KOPT-K1 (cell line): Measurements from ENCODE around the gene STAT4.
A peak's percentile ranks its signal among the peaks of the same experiment; 100 is the strongest.

ENCODE experiments used
- H3K27ac ChIP-seq: fragments of 200-600 bp; sonication (generic); 2 replicates; pipeline ENCODE4 v1.5.1; 2016; ENCODE audit warnings: antibody characterized with exemption, mild to moderate bottlenecking, low read depth, low read length; ENCODE audit not compliant: poor library complexity, severe bottlenecking
- H3K36me3 ChIP-seq: fragments of 200-600 bp; sonication (generic); 2 replicates; pipeline ENCODE4 v1.5.1; 2017; ENCODE audit warnings: antibody characterized with exemption, mild to moderate bottlenecking, low read length, moderate library complexity; ENCODE audit not compliant: insufficient read depth
- H3K9me3 ChIP-seq: fragments of 200-600 bp; sonication (generic); 2 replicates; pipeline ENCODE4 v1.5.1; 2017; ENCODE audit warnings: antibody characterized with exemption, low read length, mild to moderate bottlenecking; ENCODE audit not compliant: insufficient read depth, poor library complexity, severe bottlenecking

The STAT4 gene

GRCh38 chr2:191061381-191061980, 89.3 kb downstream of the STAT4 start:
- no peaks in the 10 kb centered on the region for H3K9me3 ChIP-seq
- no peaks in the 10 kb centered on the region for H3K36me3 ChIP-seq
- H3K27ac ChIP-seq, result peak overlapping the region; percentile 95

DNA sequence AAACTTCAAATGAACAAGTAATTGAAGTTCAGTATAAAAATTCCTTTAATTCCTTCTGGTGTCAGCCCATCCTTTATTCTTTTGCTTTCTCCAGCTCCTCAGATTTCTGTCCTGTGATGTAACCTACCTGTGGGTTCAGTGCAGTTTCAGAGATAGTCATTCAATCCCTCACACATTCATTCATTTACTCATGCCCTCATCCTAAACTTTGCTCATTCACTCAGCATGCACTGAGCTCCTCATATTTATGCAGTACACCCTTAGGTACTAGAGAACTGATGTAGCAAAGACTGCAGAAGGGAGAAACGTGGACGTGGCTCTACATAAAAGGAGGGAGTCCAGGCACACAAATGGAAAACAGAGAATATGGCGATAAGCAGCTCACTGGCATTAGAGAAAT, 91.5 kb downstream of the STAT4 start:
- peak overlapping the region; percentile 19 for H3K27ac ChIP-seq
- no peaks in the 10 kb centered on the region for H3K9me3 ChIP-seq
- H3K36me3 ChIP-seq, result no peaks in the 10 kb centered on the region

- Histone ChIP-seq H3K27ac (peak overlapping the region; percentile 51), H3K9me3 (no peaks in the 10 kb centered on the region), H3K36me3 (no peaks in the 10 kb centered on the region)
Observed at GRCh38 chr2:191056228-191056627, 94.6 kb downstream of the STAT4 start.

GRCh38 chr2:191053256-191053655, 97.5 kb downstream of the STAT4 start:
- Histone ChIP-seq H3K27ac (no peak overlapping the region), H3K36me3 (no peaks in the 10 kb centered on the region), H3K9me3 (no peaks in the 10 kb centered on the region)

DNA sequence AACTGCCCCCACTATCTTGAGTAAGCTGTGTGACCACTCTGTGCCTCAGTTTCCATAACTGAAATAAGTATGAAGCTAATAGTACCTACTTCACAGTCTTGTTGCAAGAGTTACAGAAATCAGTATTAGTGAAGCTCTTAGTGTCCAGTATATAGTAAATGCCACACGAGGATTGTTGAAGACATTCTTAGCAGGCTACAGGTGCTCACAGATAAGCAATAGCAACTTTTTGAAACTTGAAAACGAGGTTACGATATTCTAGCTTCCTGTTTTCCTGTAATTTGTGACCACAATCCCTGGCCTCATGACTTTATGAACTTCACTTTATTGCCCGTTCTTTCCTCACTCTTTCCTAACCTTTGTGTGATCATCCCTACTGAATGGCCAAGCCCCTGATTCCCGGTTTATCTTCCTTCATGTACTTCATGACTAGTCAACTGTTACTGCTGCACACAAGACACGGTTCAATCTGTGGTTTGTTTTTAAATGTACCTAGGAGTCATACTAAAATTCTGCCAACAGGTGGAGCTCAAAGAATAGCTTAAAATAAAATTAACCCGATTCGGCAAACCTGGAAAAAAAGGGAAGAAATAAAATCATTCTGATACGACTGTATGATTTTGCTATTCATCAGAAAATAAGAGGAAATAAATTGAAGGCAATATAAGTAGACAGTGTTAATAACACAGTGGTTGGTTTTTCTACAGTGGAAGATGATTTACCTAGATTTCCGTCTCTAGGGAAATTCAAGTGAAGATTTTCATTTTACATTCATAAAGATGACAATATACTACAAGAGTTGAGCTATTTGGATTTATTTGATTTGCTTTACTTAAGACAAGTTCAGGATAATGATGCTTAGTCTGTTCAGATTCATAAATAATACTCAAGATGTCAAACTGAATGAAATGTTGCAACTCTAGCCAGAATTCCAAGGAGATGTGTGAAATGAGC, 98.7 kb downstream of the STAT4 start:
- Histone ChIP-seq H3K36me3 (no peaks in the 10 kb centered on the region), H3K27ac (peak overlapping the region; percentile 45), H3K9me3 (no peaks in the 10 kb centered on the region)

DNA sequence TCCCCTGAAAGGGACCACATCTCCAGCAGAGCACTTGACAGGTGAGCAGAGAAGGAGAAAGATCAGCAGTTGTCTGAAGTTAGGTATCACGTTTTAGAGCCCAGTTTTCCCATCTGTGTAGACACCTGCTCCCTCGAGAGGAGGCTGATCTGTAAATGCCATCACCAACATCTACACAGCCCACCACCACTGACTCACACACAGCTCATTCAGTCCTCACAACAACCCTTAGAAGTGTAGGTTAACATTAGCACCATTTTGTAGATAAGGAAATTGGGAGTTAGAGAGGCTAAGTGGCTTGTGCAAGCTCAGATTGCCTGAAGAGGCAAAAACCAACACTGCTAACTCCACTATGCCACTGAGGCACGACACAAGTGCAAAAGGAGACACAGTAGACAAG, 99.6 kb downstream of the STAT4 start:
- Histone ChIP-seq H3K27ac (peak overlapping the region; percentile 45), H3K9me3 (no peaks in the 10 kb centered on the region), H3K36me3 (no peaks in the 10 kb centered on the region)

DNA sequence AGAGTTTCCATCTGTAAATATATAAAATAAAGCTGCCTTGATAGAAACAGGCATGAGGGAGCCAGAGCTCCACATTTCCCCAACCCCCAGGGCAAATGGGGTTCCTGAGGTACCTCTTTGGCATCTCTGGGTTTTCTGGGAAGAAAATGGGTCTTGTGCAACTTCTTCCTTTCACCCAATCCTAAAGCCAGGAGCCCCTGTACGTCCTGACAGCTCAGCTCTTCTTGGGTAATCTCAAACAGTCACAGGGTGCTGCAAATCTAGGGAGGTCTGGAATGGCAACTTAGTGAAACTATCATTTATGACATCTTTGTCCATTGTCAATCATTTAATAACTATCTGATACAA, 100.2 kb downstream of the STAT4 start:
- no peaks in the 10 kb centered on the region for H3K9me3 ChIP-seq
- H3K27ac ChIP-seq, result no peak overlapping the region
- no peaks in the 10 kb centered on the region for H3K36me3 ChIP-seq

DNA sequence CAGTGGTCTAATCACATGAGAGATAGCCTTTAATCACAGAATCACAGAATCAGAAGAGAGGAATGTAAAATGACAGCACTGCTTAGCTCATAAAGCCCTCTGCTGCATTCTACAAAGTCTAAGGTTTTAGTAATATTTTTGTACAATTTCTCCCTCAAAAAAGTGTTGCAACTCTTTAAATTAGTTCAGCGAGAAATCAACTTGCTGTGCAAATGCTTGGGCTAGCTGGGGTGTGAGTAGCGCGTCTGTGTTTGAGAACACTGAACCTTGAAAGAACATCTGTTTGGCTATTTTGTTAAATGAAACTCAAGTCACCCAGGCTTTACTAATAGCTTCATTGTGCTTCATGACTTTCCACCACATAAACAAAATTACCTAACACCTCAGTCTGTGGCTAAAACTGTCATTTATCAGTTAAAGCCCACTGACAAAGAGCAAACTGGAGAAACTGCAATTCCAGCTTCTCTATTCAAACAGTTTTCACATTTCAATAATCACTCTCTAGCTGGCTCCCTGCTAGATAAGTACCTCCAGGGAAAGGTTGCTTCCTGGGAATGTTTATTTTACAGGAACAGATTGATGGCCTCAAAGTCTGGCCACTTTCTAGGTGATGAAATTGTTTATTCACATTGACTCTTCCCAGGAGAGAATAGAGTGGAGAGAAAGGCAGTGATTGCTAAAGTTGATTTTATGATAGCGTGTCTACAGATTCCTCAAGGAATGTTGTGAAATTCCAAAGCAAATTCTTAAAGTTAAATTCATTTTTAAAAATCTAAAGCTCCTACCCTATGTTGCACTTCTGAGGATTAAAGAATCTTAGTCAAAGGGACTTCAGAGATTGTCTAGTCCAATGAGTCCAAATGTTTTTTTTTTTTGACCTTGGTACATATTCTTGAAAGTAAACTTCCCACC, 100.8 kb downstream of the STAT4 start:
- no peak overlapping the region for H3K27ac ChIP-seq

GRCh38 chr2:191048073-191048472, 102.7 kb downstream of the STAT4 start:
- Histone ChIP-seq H3K27ac (no peak overlapping the region), H3K36me3 (no peaks in the 10 kb centered on the region), H3K9me3 (peaks cover 10% of the 10 kb centered on the region)

More for the DNA sequence above, 100.8 kb downstream of the STAT4 start:
- no peaks in the 10 kb centered on the region for H3K36me3 ChIP-seq
- no peaks in the 10 kb centered on the region for H3K9me3 ChIP-seq

DNA sequence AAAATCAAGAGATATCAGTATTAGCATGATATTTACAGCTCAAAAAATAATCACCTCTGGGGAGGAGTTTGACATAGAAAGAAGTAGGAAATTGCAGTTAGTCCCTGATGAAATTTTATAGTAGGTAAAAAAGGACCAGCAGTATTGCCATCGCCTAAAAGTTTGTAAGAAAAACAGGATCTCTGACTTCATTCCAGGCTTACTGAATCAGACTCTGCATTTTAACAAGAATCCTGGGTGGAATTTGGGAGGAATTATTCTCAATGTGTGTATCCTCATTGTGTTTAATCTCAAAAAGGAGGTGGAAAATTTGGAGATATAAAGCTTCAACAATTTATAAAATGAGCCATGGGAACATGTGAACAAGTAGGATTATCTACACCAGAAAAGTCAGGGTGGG, 105.7 kb downstream of the STAT4 start:
- Histone ChIP-seq H3K36me3 (no peaks in the 10 kb centered on the region), H3K27ac (no peak overlapping the region)

DNA sequence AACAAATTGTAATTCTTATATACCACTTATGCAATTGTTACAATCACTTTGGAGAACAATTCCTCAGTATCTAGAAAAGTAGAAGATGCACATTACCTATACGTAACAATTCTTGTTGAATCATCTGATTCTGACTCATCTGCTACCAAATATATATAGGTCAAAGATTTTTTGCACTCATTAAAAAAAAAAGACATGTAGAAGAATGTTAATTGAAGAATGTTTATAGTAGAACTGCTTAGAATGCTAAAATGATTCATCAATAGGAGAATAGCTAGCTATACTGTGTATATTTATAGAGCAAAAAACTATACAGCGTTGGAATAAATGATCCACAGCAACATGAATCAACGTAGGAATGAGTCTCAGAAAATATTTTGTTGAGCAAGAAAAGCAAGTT, 107.4 kb downstream of the STAT4 start:
- peaks cover 10% of the 10 kb centered on the region for H3K9me3 ChIP-seq
- no peak overlapping the region for H3K27ac ChIP-seq
- H3K36me3 ChIP-seq, result no peaks in the 10 kb centered on the region

More for the DNA sequence above, 105.7 kb downstream of the STAT4 start:
- peaks cover 10% of the 10 kb centered on the region for H3K9me3 ChIP-seq

DNA sequence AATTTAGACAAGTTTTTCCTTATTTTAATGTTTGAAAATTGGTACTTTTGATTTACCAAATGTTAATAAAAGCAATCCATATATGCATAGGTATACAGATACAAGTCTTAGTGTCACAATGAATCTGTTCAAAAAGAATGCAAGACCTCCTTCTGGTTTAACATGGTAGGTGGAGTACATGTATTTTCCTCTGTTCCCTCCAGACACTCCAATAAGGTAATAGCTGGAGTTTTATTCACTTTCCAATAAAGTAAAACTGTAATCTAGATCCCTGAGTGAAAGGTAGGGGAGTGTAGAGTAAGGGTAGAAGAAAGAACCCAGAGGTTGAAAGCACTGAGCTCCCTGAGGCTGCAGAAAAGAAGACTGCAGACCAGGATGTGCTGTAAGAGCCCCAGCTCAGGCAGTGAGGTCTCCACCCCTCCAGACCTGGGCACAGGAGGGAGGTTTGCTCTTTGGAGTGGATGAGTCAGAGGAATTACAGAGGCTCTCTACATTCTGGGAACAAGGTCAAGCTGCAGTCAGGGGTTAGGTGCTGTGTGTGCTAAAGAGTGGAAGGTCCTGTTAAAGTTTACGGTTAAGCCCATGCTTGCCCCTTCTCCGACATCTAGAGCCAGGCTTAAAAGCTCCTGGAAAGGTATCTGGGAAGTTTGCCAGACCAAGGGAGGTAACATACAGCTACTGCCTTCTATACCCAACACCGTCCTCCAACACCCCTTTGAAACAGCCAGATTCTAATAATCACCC, 109.2 kb downstream of the STAT4 start:
- Histone ChIP-seq H3K9me3 (peaks cover 10% of the 10 kb centered on the region), H3K27ac (no peak overlapping the region), H3K36me3 (no peaks in the 10 kb centered on the region)

DNA sequence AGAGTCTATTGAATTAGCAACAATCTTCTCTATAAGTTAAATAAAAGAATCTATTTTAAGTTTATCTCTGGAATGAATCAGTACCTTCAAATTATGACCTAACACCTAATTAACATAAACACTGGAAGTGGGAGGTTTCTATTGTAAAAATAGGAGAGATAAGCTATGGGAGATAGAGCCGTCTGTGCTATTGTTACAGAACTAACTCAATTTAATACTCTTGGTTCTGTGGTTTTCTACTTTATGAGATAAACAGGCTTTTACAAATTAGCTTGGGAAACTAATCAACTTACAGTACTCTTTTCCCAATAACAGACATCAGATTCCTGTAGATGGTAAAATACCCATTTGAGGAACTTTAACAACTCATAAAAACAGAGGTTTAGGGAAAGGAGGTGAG, 111.2 kb downstream of the STAT4 start:
- Histone ChIP-seq H3K9me3 (peaks cover 9% of the 10 kb centered on the region), H3K36me3 (no peaks in the 10 kb centered on the region), H3K27ac (no peak overlapping the region)

- Histone ChIP-seq H3K9me3 (peaks cover under 1% of the 10 kb centered on the region), H3K36me3 (no peaks in the 10 kb centered on the region)
Observed at GRCh38 chr2:191038741-191039140, 112.1 kb downstream of the STAT4 start.

More at GRCh38 chr2:191038741-191039140, 112.1 kb downstream of the STAT4 start:
- H3K27ac ChIP-seq, result no peak overlapping the region
